Measurements from ENCODE around the gene ATE1. TPM values are rescaled to one million over a fixed set of nuclear protein-coding genes. Genes with fewer than 3 reads are reported as not detected.

The ATE1 gene
- polyA plus RNA-seq, 2 donors, result 3.7 to 6.8 TPM

GRCh38 chr10:121692626-121693025, 235.2 kb downstream of the ATE1 start:
- no peak overlapping the region for H3K4me3 ChIP-seq (ENCODE audit: low read depth in 1 of 2, low read length in 2 of 2)
- no peaks in the 10 kb centered on the region for H3K9me3 ChIP-seq (ENCODE audit: control insufficient read depth in 2 of 2, insufficient read depth in 1 of 2, low read depth in 1 of 2, low read length in 1 of 2)
- H3K4me1 ChIP-seq (ENCODE audit: control insufficient read depth in 2 of 2, insufficient read depth in 2 of 2, low read length in 1 of 2), result no peaks in the 10 kb centered on the region
- WGBS, 2 donors, result 75 to 85% methylated on average over 10 of the region's 10 CpGs
- H3K27ac ChIP-seq (ENCODE audit: low read depth in 2 of 2, low read length in 1 of 2), result no peak overlapping the region
- no peaks in the 10 kb centered on the region for H3K36me3 ChIP-seq (ENCODE audit: control insufficient read depth in 2 of 2, insufficient read depth in 2 of 2, low read length in 1 of 2)
- H3K27me3 ChIP-seq (ENCODE audit: control insufficient read depth in 1 of 2, insufficient read depth in 2 of 2, low read length in 2 of 2), result no peaks in the 10 kb centered on the region

- 67 to 72% methylated on average over 3 of the region's 3 CpGs for WGBS, 2 donors
- no peak overlapping the region for H3K27ac ChIP-seq (ENCODE audit: low read depth in 2 of 2, low read length in 1 of 2)
- no peaks in the 10 kb centered on the region for H3K4me1 ChIP-seq (ENCODE audit: control insufficient read depth in 2 of 2, insufficient read depth in 2 of 2, low read length in 1 of 2)
- no peak overlapping the region for H3K4me3 ChIP-seq (ENCODE audit: low read depth in 1 of 2, low read length in 2 of 2)
- no peaks in the 10 kb centered on the region for H3K27me3 ChIP-seq (ENCODE audit: control insufficient read depth in 1 of 2, insufficient read depth in 2 of 2, low read length in 2 of 2)
- no peaks in the 10 kb centered on the region for H3K9me3 ChIP-seq (ENCODE audit: control insufficient read depth in 2 of 2, insufficient read depth in 1 of 2, low read depth in 1 of 2, low read length in 1 of 2)
- H3K36me3 ChIP-seq (ENCODE audit: control insufficient read depth in 2 of 2, insufficient read depth in 2 of 2, low read length in 1 of 2), result no peaks in the 10 kb centered on the region
These were observed 236.9 kb downstream of the ATE1 start for GRCh38 chr10:121690970-121691369.

Other genes with a start within 250 kb of the ATE1 start
- gene NSMCE4A, start 47.2 kb upstream of the ATE1 start, polyA plus RNA-seq, result 10 to 100 TPM; 39.8 to 61.4 TPM
- gene TACC2, start 61.1 kb upstream of the ATE1 start, polyA plus RNA-seq, result 10 to 100 TPM; 47.8 to 51.8 TPM